ENCODE results near the gene ZNF516. TPM values are rescaled to one million over a fixed set of nuclear protein-coding genes. Genes with fewer than 3 reads are reported as not detected.

The ZNF516 gene
- total RNA-seq, 2 experiments from 2014 or later: 7.4 to 8.4 TPM

DNA sequence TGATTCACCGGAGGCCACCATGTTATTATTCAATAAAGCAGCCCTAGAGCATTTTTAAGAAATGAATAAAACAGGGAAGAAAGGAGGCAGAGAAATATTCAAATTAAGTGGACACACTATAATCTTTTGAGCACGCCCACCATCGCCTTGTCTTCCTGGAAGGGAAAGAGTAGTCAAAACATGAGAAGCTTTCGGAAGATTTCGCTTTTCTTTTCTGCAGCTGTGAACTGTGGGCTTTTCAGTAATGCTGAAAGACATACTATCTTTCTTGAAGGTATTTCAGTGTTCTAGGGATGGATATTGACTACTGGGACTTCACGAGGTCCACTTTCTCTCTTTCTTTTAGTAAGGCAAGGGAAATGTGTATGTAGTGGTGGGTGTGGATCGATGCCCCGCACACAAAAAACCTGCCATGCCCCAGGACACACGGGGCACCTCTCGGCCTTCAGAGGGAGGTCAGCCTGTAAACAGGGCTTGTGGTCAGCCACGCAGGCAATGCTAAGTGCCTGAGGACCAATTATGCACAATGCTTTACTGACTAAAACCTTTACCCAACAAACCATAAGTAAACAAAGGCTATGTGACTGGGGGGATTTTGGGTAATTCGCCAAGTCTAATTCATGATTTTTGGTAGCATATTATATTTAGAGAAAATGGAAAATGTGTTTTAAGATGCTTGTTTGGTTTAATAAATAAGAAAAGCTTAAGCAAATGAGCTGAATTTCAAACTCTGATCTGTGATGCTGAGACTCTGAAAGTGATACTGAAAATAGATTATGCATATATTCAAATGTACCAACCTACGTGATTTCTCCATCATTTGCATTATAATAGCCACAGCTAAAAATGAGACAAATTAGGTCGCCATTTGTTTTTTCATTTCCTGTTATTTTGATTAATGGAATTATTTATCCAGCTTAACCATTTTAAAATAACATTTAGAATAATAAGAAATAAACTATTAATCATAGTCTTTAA lies 130.5 kb downstream of the ZNF516 start:
- intact Hi-C loops (cut with micrococcal nuclease): no loop called here
- Mint-ChIP-seq H3K4me3 (no peak overlapping the region), H3K27me3 (ENCODE audit: low read depth) (peaks cover 2% of the 10 kb centered on the region), H3K4me1 (ENCODE audit: low read depth) (peaks cover 16% of the 10 kb centered on the region), H3K9me3 (no peaks in the 10 kb centered on the region), H3K27ac (no peak overlapping the region), H3K36me3 (ENCODE audit: low read depth) (peaks cover 10% of the 10 kb centered on the region)
- CTCF ChIA-PET: interaction anchor here (0.6 to 0.8 kb wide), 3 partner anchors 12 to 1804 kb away, joined by 3 read pairs; no protein-coding TSS in a partner anchor
- DNase-seq: peak; percentile 46

- CTCF ChIA-PET: interaction anchor here (0.6 kb wide), 1 partner anchor 13 kb away, joined by 3 read pairs; no protein-coding TSS in a partner anchor
- Mint-ChIP-seq H3K9me3 (no peaks in the 10 kb centered on the region), H3K36me3 (ENCODE audit: low read depth) (peaks cover 8% of the 10 kb centered on the region), H3K4me1 (ENCODE audit: low read depth) (peaks cover 16% of the 10 kb centered on the region), H3K27ac (no peak overlapping the region), H3K4me3 (no peak overlapping the region), H3K27me3 (ENCODE audit: low read depth) (no peaks in the 10 kb centered on the region)
- no peak for DNase-seq
- intact Hi-C loops (cut with micrococcal nuclease): no loop called here
Measured at GRCh38 chr18:76363436-76364120, 131.5 kb downstream of the ZNF516 start.

DNA sequence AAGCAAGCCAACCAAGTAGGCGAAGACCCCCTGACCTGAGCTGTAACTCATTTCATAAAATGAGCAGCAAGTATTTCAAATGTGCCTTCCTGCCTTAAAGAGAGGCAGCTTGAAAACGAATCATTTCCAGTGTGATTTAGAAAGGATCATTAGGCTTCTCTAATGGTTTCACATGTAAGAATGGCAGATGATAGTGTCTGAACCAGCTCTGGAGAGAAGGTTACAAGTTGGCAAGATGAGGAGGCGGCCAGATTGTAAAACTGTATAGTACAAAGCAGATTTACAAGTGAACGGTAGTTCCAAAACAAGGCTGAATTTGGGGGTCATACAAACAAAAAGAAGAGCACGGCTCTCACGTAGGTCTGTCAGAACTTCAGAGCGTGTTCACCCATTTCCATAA lies 132.4 kb downstream of the ZNF516 start:
- H3K4me1 Mint-ChIP-seq (ENCODE audit: low read depth): peaks cover 16% of the 10 kb centered on the region
- intact Hi-C loops (cut with micrococcal nuclease): no loop called here
- no peak overlapping the region for H3K4me3 Mint-ChIP-seq
- H3K9me3 Mint-ChIP-seq: no peaks in the 10 kb centered on the region
- no peak for DNase-seq
- H3K27ac Mint-ChIP-seq: no peak overlapping the region
- H3K36me3 Mint-ChIP-seq (ENCODE audit: low read depth): peaks cover 9% of the 10 kb centered on the region
- CTCF ChIA-PET: interaction anchor here (0.5 kb wide), 1 partner anchor 331 kb away, joined by 4 read pairs; no protein-coding TSS in a partner anchor
- no peaks in the 10 kb centered on the region for H3K27me3 Mint-ChIP-seq (ENCODE audit: low read depth)

DNA sequence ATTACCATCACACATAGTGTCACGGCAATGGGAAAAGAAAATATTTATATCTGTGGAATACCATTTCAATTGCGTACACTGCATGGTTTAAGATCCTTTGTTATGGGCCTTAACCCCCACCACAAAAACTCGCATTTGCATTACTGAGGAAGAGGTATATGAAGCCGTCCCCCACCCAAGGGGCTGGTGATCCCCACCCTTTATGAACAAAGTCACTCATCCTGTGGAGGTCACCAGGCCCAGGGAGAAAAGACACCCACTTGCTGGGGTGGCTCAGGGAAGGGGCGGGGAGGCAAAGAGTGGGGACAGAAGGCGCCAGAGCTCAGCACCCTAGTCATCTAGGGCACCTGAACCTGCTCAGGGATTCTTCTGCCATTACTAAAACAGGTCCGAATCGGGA lies 133.8 kb downstream of the ZNF516 start:
- Mint-ChIP-seq H3K4me3 (no peak overlapping the region), H3K4me1 (ENCODE audit: low read depth) (peaks cover 16% of the 10 kb centered on the region), H3K27ac (no peak overlapping the region), H3K9me3 (no peaks in the 10 kb centered on the region), H3K36me3 (ENCODE audit: low read depth) (peaks cover 9% of the 10 kb centered on the region), H3K27me3 (ENCODE audit: low read depth) (no peaks in the 10 kb centered on the region)
- no peak for DNase-seq
- intact Hi-C loops (cut with micrococcal nuclease): no loop called here
- CTCF ChIA-PET: no interaction called here

- no peak for DNase-seq
- H3K4me1 Mint-ChIP-seq (ENCODE audit: low read depth): peaks cover 14% of the 10 kb centered on the region
- intact Hi-C loops (cut with micrococcal nuclease): no loop called here
- CTCF ChIA-PET: no interaction called here
- H3K36me3 Mint-ChIP-seq (ENCODE audit: low read depth): peaks cover 9% of the 10 kb centered on the region
- no peaks in the 10 kb centered on the region for H3K9me3 Mint-ChIP-seq
- no peaks in the 10 kb centered on the region for H3K27me3 Mint-ChIP-seq (ENCODE audit: low read depth)
- no peak overlapping the region for H3K4me3 Mint-ChIP-seq
- H3K27ac Mint-ChIP-seq: no peak overlapping the region
Measured at GRCh38 chr18:76359909-76360308, 135.1 kb downstream of the ZNF516 start.

DNA sequence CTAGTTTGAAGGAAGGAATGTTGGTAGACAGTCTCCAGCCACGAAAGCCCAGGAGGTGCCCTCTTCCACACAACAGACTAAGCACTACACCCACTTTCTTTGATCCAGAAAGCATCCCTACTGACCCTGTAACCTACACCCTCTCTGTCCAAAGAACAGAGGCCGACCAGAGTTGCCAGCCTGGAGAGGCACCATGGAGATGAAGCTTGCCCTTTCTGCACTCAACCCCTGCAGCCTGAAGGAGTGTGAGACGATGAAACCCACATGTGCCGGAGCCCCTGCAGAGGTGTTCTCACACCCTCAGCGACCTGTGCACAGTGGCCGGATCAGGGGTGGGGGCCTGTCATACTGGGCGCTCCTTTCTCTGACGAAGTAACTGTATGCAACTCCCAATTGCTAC lies 136.3 kb downstream of the ZNF516 start:
- intact Hi-C loops (cut with micrococcal nuclease): no loop called here
- DNase-seq: no peak
- Mint-ChIP-seq H3K9me3 (peaks cover 3% of the 10 kb centered on the region), H3K36me3 (ENCODE audit: low read depth) (peaks cover 12% of the 10 kb centered on the region), H3K4me1 (ENCODE audit: low read depth) (peaks cover 5% of the 10 kb centered on the region), H3K4me3 (no peak overlapping the region), H3K27me3 (ENCODE audit: low read depth) (no peaks in the 10 kb centered on the region), H3K27ac (no peak overlapping the region)
- CTCF ChIA-PET: no interaction called here

DNA sequence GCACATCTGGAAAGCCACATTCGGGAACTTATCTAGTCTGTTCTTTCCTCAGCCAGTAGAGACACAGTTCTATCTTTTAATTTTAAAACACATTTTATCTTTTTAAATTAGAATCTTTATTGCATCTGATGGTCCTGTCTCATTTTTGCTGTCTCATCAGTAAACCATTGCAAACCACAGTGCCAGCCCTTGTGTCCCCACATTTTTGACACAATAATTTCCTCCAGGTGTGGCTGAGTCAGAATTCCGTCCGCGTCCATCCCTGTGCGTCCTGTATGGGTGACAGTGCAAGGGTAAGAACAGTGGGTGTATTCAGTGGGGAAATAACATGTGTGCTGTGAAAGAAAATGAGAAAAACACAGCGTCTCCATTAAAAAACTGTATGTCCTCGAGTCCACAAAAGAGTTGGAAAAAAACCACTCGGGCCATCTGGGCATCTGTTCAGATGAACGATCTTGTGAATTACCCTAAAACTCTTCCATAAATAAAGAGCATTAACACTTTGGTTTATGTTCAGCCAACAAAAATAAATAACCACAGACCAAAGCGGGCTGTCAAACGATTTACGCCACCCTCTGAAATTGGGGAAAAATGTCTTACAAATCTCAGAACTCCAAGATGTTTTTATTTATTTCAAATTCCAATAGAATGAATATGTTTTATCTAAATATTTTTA lies 137.3 kb downstream of the ZNF516 start:
- intact Hi-C loops (cut with micrococcal nuclease): no loop called here
- Mint-ChIP-seq H3K36me3 (ENCODE audit: low read depth) (peaks cover 6% of the 10 kb centered on the region), H3K27ac (no peak overlapping the region), H3K9me3 (peaks cover 8% of the 10 kb centered on the region), H3K4me3 (no peak overlapping the region), H3K27me3 (ENCODE audit: low read depth) (peaks cover 2% of the 10 kb centered on the region), H3K4me1 (ENCODE audit: low read depth) (no peaks in the 10 kb centered on the region)
- no peak for DNase-seq
- CTCF ChIA-PET: no interaction called here

GRCh38 chr18:76357174-76357573 lies 137.9 kb downstream of the ZNF516 start:
- no peak overlapping the region for H3K4me3 Mint-ChIP-seq
- peaks cover 9% of the 10 kb centered on the region for H3K9me3 Mint-ChIP-seq
- intact Hi-C loops (cut with micrococcal nuclease): no loop called here
- H3K4me1 Mint-ChIP-seq (ENCODE audit: low read depth): no peaks in the 10 kb centered on the region
- CTCF ChIA-PET: no interaction called here
- peaks cover 2% of the 10 kb centered on the region for H3K27me3 Mint-ChIP-seq (ENCODE audit: low read depth)
- DNase-seq: no peak
- H3K27ac Mint-ChIP-seq: no peak overlapping the region
- peaks cover 6% of the 10 kb centered on the region for H3K36me3 Mint-ChIP-seq (ENCODE audit: low read depth)

DNA sequence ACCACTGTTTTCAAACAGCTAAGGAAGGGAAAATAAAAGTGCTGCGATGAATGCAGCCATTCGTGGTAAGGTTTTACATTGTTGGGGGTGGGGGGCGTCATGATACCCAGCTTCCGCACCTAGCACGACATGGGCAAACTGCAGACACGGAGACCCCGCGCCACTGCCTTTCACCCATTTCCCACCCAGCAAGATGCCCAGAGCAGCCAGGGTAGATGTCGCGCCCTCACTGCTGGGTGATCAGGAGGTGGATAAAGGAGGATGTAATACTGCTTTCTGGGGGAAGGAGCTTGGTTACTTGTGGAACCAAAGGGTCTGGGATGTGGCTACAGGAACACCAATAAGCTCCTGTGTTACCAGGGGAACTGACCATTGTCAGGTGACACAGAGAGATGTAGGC lies 138.4 kb downstream of the ZNF516 start:
- intact Hi-C loops (cut with micrococcal nuclease): no loop called here
- Mint-ChIP-seq H3K4me1 (ENCODE audit: low read depth) (no peaks in the 10 kb centered on the region), H3K9me3 (peaks cover 9% of the 10 kb centered on the region), H3K36me3 (ENCODE audit: low read depth) (peaks cover 6% of the 10 kb centered on the region), H3K27me3 (ENCODE audit: low read depth) (peaks cover 2% of the 10 kb centered on the region), H3K27ac (no peak overlapping the region), H3K4me3 (no peak overlapping the region)
- CTCF ChIA-PET: no interaction called here
- no peak for DNase-seq

DNA sequence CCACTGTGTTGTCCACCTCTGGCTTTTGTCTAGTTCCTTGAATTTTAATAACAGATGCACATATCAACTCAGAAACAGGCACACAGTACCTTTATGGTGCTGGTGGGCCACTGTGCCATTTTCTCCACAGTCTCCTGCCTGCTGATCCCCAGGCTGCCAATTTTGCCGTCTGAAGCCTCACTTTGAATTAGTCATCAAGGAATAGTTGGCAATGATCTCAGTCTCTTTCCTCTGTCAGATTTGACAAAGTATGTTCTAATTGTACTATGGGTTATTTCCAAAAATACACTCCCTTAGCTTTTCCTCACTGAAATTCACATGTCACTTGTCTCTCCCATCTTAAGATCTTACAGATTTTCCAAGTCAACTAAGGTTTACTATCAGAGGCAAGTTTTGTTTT lies 140.7 kb downstream of the ZNF516 start:
- intact Hi-C loops (cut with micrococcal nuclease): no loop called here
- H3K9me3 Mint-ChIP-seq: peaks cover 9% of the 10 kb centered on the region
- CTCF ChIA-PET: no interaction called here

DNA sequence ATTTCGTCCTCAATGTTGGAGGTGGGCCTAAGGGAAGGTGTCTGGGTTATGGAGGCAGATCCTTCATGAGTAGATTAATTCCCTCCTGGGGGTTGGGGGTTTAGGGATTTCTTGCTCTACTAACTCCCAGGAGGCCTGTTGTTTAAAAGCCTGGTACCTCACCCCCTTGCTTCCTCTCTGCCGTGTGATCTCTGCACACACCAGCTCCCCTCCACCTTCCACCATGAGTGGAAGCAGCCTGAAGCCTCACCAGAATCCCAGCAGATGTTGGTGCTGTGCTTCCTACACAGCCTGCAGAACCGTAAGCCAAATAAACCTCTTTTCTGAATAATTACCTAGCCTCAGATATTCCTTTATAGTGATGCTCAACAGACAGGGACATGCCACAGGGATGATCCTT lies 141.5 kb downstream of the ZNF516 start:
- CTCF ChIA-PET: no interaction called here
- no peak overlapping the region for H3K27ac Mint-ChIP-seq
- peaks cover 9% of the 10 kb centered on the region for H3K9me3 Mint-ChIP-seq
- intact Hi-C loops (cut with micrococcal nuclease): no loop called here
- peaks cover 9% of the 10 kb centered on the region for H3K4me1 Mint-ChIP-seq (ENCODE audit: low read depth)
- peaks cover 7% of the 10 kb centered on the region for H3K27me3 Mint-ChIP-seq (ENCODE audit: low read depth)
- no peak overlapping the region for H3K4me3 Mint-ChIP-seq
- peaks cover 4% of the 10 kb centered on the region for H3K36me3 Mint-ChIP-seq (ENCODE audit: low read depth)
- no peak for DNase-seq

More for the DNA sequence above, 140.7 kb downstream of the ZNF516 start:
- Mint-ChIP-seq H3K36me3 (ENCODE audit: low read depth) (peaks cover 6% of the 10 kb centered on the region), H3K4me3 (no peak overlapping the region), H3K4me1 (ENCODE audit: low read depth) (peaks cover 1% of the 10 kb centered on the region), H3K27ac (no peak overlapping the region), H3K27me3 (ENCODE audit: low read depth) (peaks cover 4% of the 10 kb centered on the region)
- no peak for DNase-seq

- CTCF ChIA-PET: no interaction called here
- Mint-ChIP-seq H3K27ac (no peak overlapping the region), H3K4me1 (ENCODE audit: low read depth) (peaks cover 9% of the 10 kb centered on the region)
Measured at GRCh38 chr18:76353046-76353445, 142.0 kb downstream of the ZNF516 start.

More at GRCh38 chr18:76353046-76353445, 142.0 kb downstream of the ZNF516 start:
- intact Hi-C loops (cut with micrococcal nuclease): no loop called here
- H3K36me3 Mint-ChIP-seq (ENCODE audit: low read depth): peaks cover 4% of the 10 kb centered on the region
- no peak for DNase-seq
- peaks cover 9% of the 10 kb centered on the region for H3K9me3 Mint-ChIP-seq
- no peak overlapping the region for H3K4me3 Mint-ChIP-seq
- H3K27me3 Mint-ChIP-seq (ENCODE audit: low read depth): peaks cover 7% of the 10 kb centered on the region

Data from activated naive CD4-positive, alpha-beta T cell treated with anti-CD3 and anti-CD28 coated beads for 36 hours (primary cell).